ENCODE data around the gene ARHGAP42.

ARHGAP42 gene

GRCh38 chr11:100936781-100937180 lies 249.7 kb downstream of the ARHGAP42 start:
- Histone ChIP-seq H2AFZ (ENCODE audit: low read depth, low read length) (no peak overlapping the region), H3K27me3 (ENCODE audit: insufficient read depth, low read length, poor library complexity) (no peaks in the 10 kb centered on the region), H3K36me3 (ENCODE audit: insufficient read depth, low read length) (no peaks in the 10 kb centered on the region), H4K20me1 (ENCODE audit: insufficient read depth, low read length) (no peaks in the 10 kb centered on the region), H3K27ac (ENCODE audit: low read length) (no peak overlapping the region), H3K9me3 (ENCODE audit: insufficient read depth, low read length, severe bottlenecking) (no peaks in the 10 kb centered on the region), H3K4me1 (ENCODE audit: insufficient read depth, low read length) (no peaks in the 10 kb centered on the region), H3K9ac (ENCODE audit: low read depth, low read length) (no peak overlapping the region), H3K4me3 (ENCODE audit: low read depth in 1 of 2, low read length in 2 of 2) (no peak overlapping the region), H3K79me2 (ENCODE audit: insufficient read depth, low read length) (no peaks in the 10 kb centered on the region), H3K4me2 (ENCODE audit: insufficient read depth, low read length) (no peak overlapping the region)
- TF ChIP-seq EZH2 (IDR thresholded peaks at IDR 0.05; ENCODE audit: borderline replicate concordance, low read depth, low read length, severe bottlenecking) (no peak), CTCF (IDR thresholded peaks at IDR 0.05; ENCODE audit: borderline replicate concordance, extremely low read depth, low read length, poor library complexity, severe bottlenecking) (no peak)
- DNase-seq (no peak), ATAC-seq (ENCODE audit: insufficient read depth, low read depth) (no peak)

- H3K4me1 ChIP-seq (ENCODE audit: insufficient read depth, low read length): no peaks in the 10 kb centered on the region
- TF ChIP-seq EZH2 (IDR thresholded peaks at IDR 0.05; ENCODE audit: borderline replicate concordance, low read depth, low read length, severe bottlenecking) (no peak), CTCF (IDR thresholded peaks at IDR 0.05; ENCODE audit: borderline replicate concordance, extremely low read depth, low read length, poor library complexity, severe bottlenecking) (no peak)
- H3K79me2 ChIP-seq (ENCODE audit: insufficient read depth, low read length): no peaks in the 10 kb centered on the region
- no peaks in the 10 kb centered on the region for H3K9me3 ChIP-seq (ENCODE audit: insufficient read depth, low read length, severe bottlenecking)
- no peaks in the 10 kb centered on the region for H4K20me1 ChIP-seq (ENCODE audit: insufficient read depth, low read length)
- ATAC-seq (ENCODE audit: insufficient read depth, low read depth) (no peak), DNase-seq (no peak)
- no peaks in the 10 kb centered on the region; the same call in 1 of the 2 replicates for H3K36me3 ChIP-seq (ENCODE audit: insufficient read depth, low read length)
- H2AFZ ChIP-seq (ENCODE audit: low read depth, low read length): no peak overlapping the region
- H3K9ac ChIP-seq (ENCODE audit: low read depth, low read length): no peak overlapping the region
- H3K4me2 ChIP-seq (ENCODE audit: insufficient read depth, low read length): no peak overlapping the region
- no peak overlapping the region for H3K4me3 ChIP-seq (ENCODE audit: low read depth in 1 of 2, low read length in 2 of 2)
- no peak overlapping the region for H3K27ac ChIP-seq (ENCODE audit: low read length)
- no peaks in the 10 kb centered on the region for H3K27me3 ChIP-seq (ENCODE audit: insufficient read depth, low read length, poor library complexity)
Measured at GRCh38 chr11:100939571-100939970, 252.5 kb downstream of the ARHGAP42 start.

- no peak overlapping the region for H3K4me2 ChIP-seq (ENCODE audit: insufficient read depth, low read length)
- no peaks in the 10 kb centered on the region for H3K4me1 ChIP-seq (ENCODE audit: insufficient read depth, low read length)
- TF ChIP-seq CTCF (IDR thresholded peaks at IDR 0.05; ENCODE audit: borderline replicate concordance, extremely low read depth, low read length, poor library complexity, severe bottlenecking) (no peak), EZH2 (IDR thresholded peaks at IDR 0.05; ENCODE audit: borderline replicate concordance, low read depth, low read length, severe bottlenecking) (no peak)
- no peak overlapping the region for H2AFZ ChIP-seq (ENCODE audit: low read depth, low read length)
- no peak for ATAC-seq (ENCODE audit: insufficient read depth, low read depth)
- H3K9ac ChIP-seq (ENCODE audit: low read depth, low read length): no peak overlapping the region
- no peaks in the 10 kb centered on the region for H3K9me3 ChIP-seq (ENCODE audit: insufficient read depth, low read length, severe bottlenecking)
- H3K27me3 ChIP-seq (ENCODE audit: insufficient read depth, low read length, poor library complexity): no peaks in the 10 kb centered on the region
- no peak overlapping the region for H3K4me3 ChIP-seq (ENCODE audit: low read depth in 1 of 2, low read length in 2 of 2)
- H3K79me2 ChIP-seq (ENCODE audit: insufficient read depth, low read length): no peaks in the 10 kb centered on the region
- no peaks in the 10 kb centered on the region; the same call in 1 of the 2 replicates for H3K36me3 ChIP-seq (ENCODE audit: insufficient read depth, low read length)
- no peak for DNase-seq
- H3K27ac ChIP-seq (ENCODE audit: low read length): no peak overlapping the region
- no peaks in the 10 kb centered on the region for H4K20me1 ChIP-seq (ENCODE audit: insufficient read depth, low read length)
Measured at GRCh38 chr11:100940111-100940510, 253.0 kb downstream of the ARHGAP42 start.

- H3K27me3 ChIP-seq (ENCODE audit: insufficient read depth, low read length, poor library complexity): no peaks in the 10 kb centered on the region
- no peaks in the 10 kb centered on the region for H3K4me1 ChIP-seq (ENCODE audit: insufficient read depth, low read length)
- no peak overlapping the region for H3K9ac ChIP-seq (ENCODE audit: low read depth, low read length)
- no peak overlapping the region for H3K4me2 ChIP-seq (ENCODE audit: insufficient read depth, low read length)
- no peaks in the 10 kb centered on the region for H4K20me1 ChIP-seq (ENCODE audit: insufficient read depth, low read length)
- no peaks in the 10 kb centered on the region; the same call in 1 of the 2 replicates for H3K36me3 ChIP-seq (ENCODE audit: insufficient read depth, low read length)
- H2AFZ ChIP-seq (ENCODE audit: low read depth, low read length): no peak overlapping the region
- ATAC-seq (ENCODE audit: insufficient read depth, low read depth) (no peak), DNase-seq (no peak)
- no peaks in the 10 kb centered on the region for H3K79me2 ChIP-seq (ENCODE audit: insufficient read depth, low read length)
- no peak overlapping the region for H3K27ac ChIP-seq (ENCODE audit: low read length)
- TF ChIP-seq EZH2 (IDR thresholded peaks at IDR 0.05; ENCODE audit: borderline replicate concordance, low read depth, low read length, severe bottlenecking): no peak
- H3K4me3 ChIP-seq (ENCODE audit: low read depth in 1 of 2, low read length in 2 of 2): no peak overlapping the region
- no peaks in the 10 kb centered on the region for H3K9me3 ChIP-seq (ENCODE audit: insufficient read depth, low read length, severe bottlenecking)
Measured at GRCh38 chr11:100941033-100941432, 253.9 kb downstream of the ARHGAP42 start.

All from DND-41 (cell line).